Measurements from ENCODE around the gene RAB33A. TPM values are rescaled to one million over a fixed set of nuclear protein-coding genes. Genes with fewer than 3 reads are reported as not detected.

RAB33A gene
- total RNA-seq, 1 donor from 2014 or later, result 0.98 TPM

- intact Hi-C loops (cut with DNase I), result no loop called here
- Histone ChIP-seq H3K27me3 (no peaks in the 10 kb centered on the region), H3K4me3 (no peak overlapping the region), H3K9me3 (no peaks in the 10 kb centered on the region), H3K36me3 (no peaks in the 10 kb centered on the region), H3K27ac (no peak overlapping the region), H3K4me1 (no peaks in the 10 kb centered on the region)
- DNase-seq (ENCODE audit: extremely low spot score in 2 of 2), result no peak
- TF ChIP-seq POLR2AphosphoS5 (IDR thresholded peaks at IDR 0.05; ENCODE audit: insufficient read depth in 1 of 2, low read depth in 1 of 2) (no peak), POLR2A (IDR thresholded peaks at IDR 0.05) (no peak), CTCF (IDR thresholded peaks at IDR 0.05) (no peak)
Observed at GRCh38 chrX:130136961-130137360, 34.8 kb upstream of the RAB33A start.

- Histone ChIP-seq H3K36me3 (no peaks in the 10 kb centered on the region), H3K27me3 (no peaks in the 10 kb centered on the region), H3K9me3 (no peaks in the 10 kb centered on the region), H3K4me3 (no peak overlapping the region), H3K27ac (no peak overlapping the region), H3K4me1 (no peaks in the 10 kb centered on the region)
- intact Hi-C loops (cut with DNase I), result no loop called here
- DNase-seq (ENCODE audit: extremely low spot score in 2 of 2), result no peak
- TF ChIP-seq POLR2AphosphoS5 (IDR thresholded peaks at IDR 0.05; ENCODE audit: insufficient read depth in 1 of 2, low read depth in 1 of 2) (no peak), CTCF (IDR thresholded peaks at IDR 0.05) (no peak), POLR2A (IDR thresholded peaks at IDR 0.05) (no peak)
Observed at GRCh38 chrX:130139474-130140201, 32.1 kb upstream of the RAB33A start.

GRCh38 chrX:130144509-130144908 lies 27.3 kb upstream of the RAB33A start:
- Histone ChIP-seq H3K9me3 (no peaks in the 10 kb centered on the region), H3K27ac (no peak overlapping the region), H3K4me3 (no peak overlapping the region), H3K4me1 (no peaks in the 10 kb centered on the region), H3K27me3 (no peaks in the 10 kb centered on the region), H3K36me3 (peaks cover 0 to 9% of the 10 kb centered on the region in 2 donors)
- intact Hi-C loops (cut with DNase I), result no loop called here
- TF ChIP-seq POLR2AphosphoS5 (IDR thresholded peaks at IDR 0.05; ENCODE audit: insufficient read depth in 1 of 2, low read depth in 1 of 2) (no peak), POLR2A (IDR thresholded peaks at IDR 0.05) (no peak), CTCF (IDR thresholded peaks at IDR 0.05) (no peak)
- no peak for DNase-seq (ENCODE audit: extremely low spot score in 2 of 2)

GRCh38 chrX:130145123-130145522 lies 26.6 kb upstream of the RAB33A start:
- Histone ChIP-seq H3K4me3 (no peak overlapping the region), H3K4me1 (no peaks in the 10 kb centered on the region), H3K36me3 (peaks cover 0 to 9% of the 10 kb centered on the region in 2 donors), H3K27me3 (no peaks in the 10 kb centered on the region), H3K27ac (no peak overlapping the region), H3K9me3 (no peaks in the 10 kb centered on the region)
- intact Hi-C loops (cut with DNase I), result no loop called here
- DNase-seq (ENCODE audit: extremely low spot score in 2 of 2), result no peak
- TF ChIP-seq CTCF (IDR thresholded peaks at IDR 0.05), result no peak
- TF ChIP-seq POLR2A (IDR thresholded peaks at IDR 0.05), result no peak
- no peak for TF ChIP-seq POLR2AphosphoS5 (IDR thresholded peaks at IDR 0.05; ENCODE audit: insufficient read depth in 1 of 2, low read depth in 1 of 2)

GRCh38 chrX:130147631-130148030 lies 24.1 kb upstream of the RAB33A start:
- Histone ChIP-seq H3K4me3 (no peak overlapping the region), H3K36me3 (peaks cover 0 to 9% of the 10 kb centered on the region in 2 donors), H3K27me3 (no peaks in the 10 kb centered on the region), H3K4me1 (no peaks in the 10 kb centered on the region), H3K27ac (no peak overlapping the region), H3K9me3 (no peaks in the 10 kb centered on the region)
- TF ChIP-seq CTCF (IDR thresholded peaks at IDR 0.05) (no peak), POLR2A (IDR thresholded peaks at IDR 0.05) (no peak), POLR2AphosphoS5 (IDR thresholded peaks at IDR 0.05; ENCODE audit: insufficient read depth in 1 of 2, low read depth in 1 of 2) (no peak)
- intact Hi-C loops (cut with DNase I), result no loop called here
- DNase-seq (ENCODE audit: extremely low spot score in 2 of 2), result no peak
